ENCODE results near the gene CD200R1L. TPM values are rescaled to one million over a fixed set of nuclear protein-coding genes. Genes with fewer than 3 reads are reported as not detected.

Gene CD200R1L
- total RNA-seq, 1 experiment from 2014 or later: not detected

DNA sequence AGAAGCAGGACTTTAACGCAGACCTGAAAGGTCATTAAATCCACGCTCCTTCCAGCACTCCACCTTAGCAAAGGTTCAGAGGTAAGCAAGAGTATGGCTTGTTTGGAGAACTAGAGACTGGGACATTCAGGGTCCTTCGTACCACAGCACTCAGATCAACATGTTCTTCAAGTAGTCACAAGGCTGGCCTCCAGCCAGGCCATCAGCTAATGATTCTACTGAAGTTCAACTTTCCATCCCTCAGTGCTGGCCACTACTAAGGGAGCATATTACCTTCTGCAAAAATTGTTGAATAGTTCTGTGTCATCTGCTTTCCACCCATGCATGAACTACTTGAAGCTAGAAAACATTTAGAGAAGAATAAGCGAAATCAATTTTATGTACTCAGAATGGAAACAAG, 17.6 kb downstream of the CD200R1L start:
- Histone ChIP-seq H2BK12ac (ENCODE audit: insufficient read length, low read depth, low read length) (no peak overlapping the region), H3K4me2 (ENCODE audit: insufficient read depth, insufficient read length, low read length) (no peak overlapping the region), H2BK15ac (ENCODE audit: low read depth, low read length) (no peak overlapping the region), H2BK5ac (ENCODE audit: insufficient read length, low read length) (no peak overlapping the region), H3K4ac (ENCODE audit: low read depth, low read length) (no peak overlapping the region), H3K27ac (ENCODE audit: insufficient read length, low read depth, low read length) (no peak overlapping the region), H3K18ac (ENCODE audit: insufficient read length, low read depth, low read length) (no peak overlapping the region), H3K23ac (ENCODE audit: insufficient read length, low read depth, low read length) (no peak overlapping the region), H3K79me2 (ENCODE audit: insufficient read depth, low read length) (no peaks in the 10 kb centered on the region), H4K8ac (replicated peaks; ENCODE audit: insufficient read length, low read depth, low read length) (no peak overlapping the region), H4K5ac (ENCODE audit: insufficient read length, low read depth, low read length) (no peak overlapping the region), H4K91ac (ENCODE audit: insufficient read length, low read depth, low read length) (no peak overlapping the region), H3K27me3 (ENCODE audit: insufficient read depth, low read length) (no peaks in the 10 kb centered on the region), H3K9ac (ENCODE audit: extremely low read depth, insufficient read length, low read length) (no peak overlapping the region), H2BK20ac (ENCODE audit: low read depth, low read length, poor library complexity, severe bottlenecking) (no peak overlapping the region), H3K23me2 (ENCODE audit: insufficient read length, low read depth, low read length, poor library complexity, severe bottlenecking) (no peaks in the 10 kb centered on the region), H3K14ac (ENCODE audit: insufficient read depth, low read length) (no peak overlapping the region), H3K9me3 (ENCODE audit: control insufficient read depth, low read depth, low read length) (no peaks in the 10 kb centered on the region), H2AFZ (ENCODE audit: low read length) (no peak overlapping the region), H2AK5ac (ENCODE audit: insufficient read length, low read length) (no peak overlapping the region), H3K79me1 (ENCODE audit: insufficient read depth, low read depth, low read length, poor library complexity, severe bottlenecking) (no peaks in the 10 kb centered on the region), H3K56ac (ENCODE audit: insufficient read length, low read depth, low read length) (no peak overlapping the region), H3T11ph (ENCODE audit: low read length) (no peak overlapping the region), H4K20me1 (ENCODE audit: control insufficient read depth, insufficient read depth, insufficient read length) (no peaks in the 10 kb centered on the region), H3K4me1 (ENCODE audit: insufficient read depth, low read length) (no peaks in the 10 kb centered on the region), H2BK120ac (ENCODE audit: low read depth, low read length, poor library complexity, severe bottlenecking) (no peak overlapping the region)
- no peaks in the 10 kb centered on the region for H3K27me3 Mint-ChIP-seq (ENCODE audit: low read depth)
- no peaks in the 10 kb centered on the region for H3K4me1 Mint-ChIP-seq
- H3K9me3 Mint-ChIP-seq: no peaks in the 10 kb centered on the region
- H3K36me3 Mint-ChIP-seq (ENCODE audit: insufficient read depth in 1 of 3, low read depth in 3 of 3): no peaks in the 10 kb centered on the region
- TF ChIP-seq, protein P1, sequence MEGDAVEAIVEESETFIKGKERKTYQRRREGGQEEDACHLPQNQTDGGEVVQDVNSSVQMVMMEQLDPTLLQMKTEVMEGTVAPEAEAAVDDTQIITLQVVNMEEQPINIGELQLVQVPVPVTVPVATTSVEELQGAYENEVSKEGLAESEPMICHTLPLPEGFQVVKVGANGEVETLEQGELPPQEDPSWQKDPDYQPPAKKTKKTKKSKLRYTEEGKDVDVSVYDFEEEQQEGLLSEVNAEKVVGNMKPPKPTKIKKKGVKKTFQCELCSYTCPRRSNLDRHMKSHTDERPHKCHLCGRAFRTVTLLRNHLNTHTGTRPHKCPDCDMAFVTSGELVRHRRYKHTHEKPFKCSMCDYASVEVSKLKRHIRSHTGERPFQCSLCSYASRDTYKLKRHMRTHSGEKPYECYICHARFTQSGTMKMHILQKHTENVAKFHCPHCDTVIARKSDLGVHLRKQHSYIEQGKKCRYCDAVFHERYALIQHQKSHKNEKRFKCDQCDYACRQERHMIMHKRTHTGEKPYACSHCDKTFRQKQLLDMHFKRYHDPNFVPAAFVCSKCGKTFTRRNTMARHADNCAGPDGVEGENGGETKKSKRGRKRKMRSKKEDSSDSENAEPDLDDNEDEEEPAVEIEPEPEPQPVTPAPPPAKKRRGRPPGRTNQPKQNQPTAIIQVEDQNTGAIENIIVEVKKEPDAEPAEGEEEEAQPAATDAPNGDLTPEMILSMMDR (conservative IDR thresholded peaks at IDR 0.05): no peak
- H3K27ac Mint-ChIP-seq: no peak overlapping the region
- H3K4me3 Mint-ChIP-seq: no peak overlapping the region
- no peak for DNase-seq
- WGBS (ENCODE audit: extremely low coverage, insufficient read length, low lambda C conversion rate): no CpG with 5 or more reads among the region's 4 CpGs
